HepG2 (cell line): ENCODE data around the gene HCRTR1. TPM values are rescaled to one million over a fixed set of nuclear protein-coding genes. Genes with fewer than 3 reads are reported as not detected.

Experiments used
- GATA4 ChIP-seq: sonication (generic); IDR thresholded peaks from 2 replicates; pipeline ENCODE4 v1.6.1; 2016; ENCODE audit warnings: antibody characterized with exemption, low read depth, borderline replicate concordance
- HNRNPH1 ChIP-seq: fragments of 200-400 bp; formaldehyde crosslinking; optimal IDR thresholded peaks from 2 replicates; pipeline ENCODE3; 2017; ENCODE audit warnings: mild to moderate bottlenecking, low read depth, low read length
- JDP2 ChIP-seq: sonication (generic); formaldehyde crosslinking; IDR thresholded peaks from 2 replicates; pipeline ENCODE4 v1.8.1; 2022; ENCODE audit warnings: missing genetic modification reagents, borderline replicate concordance
- KAT7 ChIP-seq: IDR thresholded peaks from 2 replicates; pipeline ENCODE4 v1.6.1; 2018; ENCODE audit warnings: borderline replicate concordance, missing compliant biosample characterization
- KDM5B ChIP-seq: sonication (generic); formaldehyde crosslinking; IDR thresholded peaks from 2 replicates; pipeline ENCODE4 v1.4.0; 2020; ENCODE audit warnings: missing genetic modification reagents, mild to moderate bottlenecking, borderline replicate concordance
- MTERF4 ChIP-seq: sonication (generic); formaldehyde crosslinking; IDR thresholded peaks from 2 replicates; pipeline ENCODE4 v1.8.0; 2023; ENCODE audit warnings: mild to moderate bottlenecking, missing genetic modification reagents
- NFIB ChIP-seq: sonication (generic); formaldehyde crosslinking; IDR thresholded peaks from 2 replicates; pipeline ENCODE4 v1.9.0; 2021; ENCODE audit warnings: missing genetic modification reagents, mild to moderate bottlenecking, borderline replicate concordance
- RXRA ChIP-seq: sonication (generic); formaldehyde crosslinking; IDR thresholded peaks from 2 replicates; pipeline ENCODE4 v1.5.1; 2020; ENCODE audit warnings: missing genetic modification reagents
- SP4 ChIP-seq: sonication (generic); formaldehyde crosslinking; IDR thresholded peaks from 2 replicates; pipeline ENCODE4 v1.8.1; 2023; ENCODE audit warnings: mild to moderate bottlenecking, missing genetic modification reagents
- TFDP2 ChIP-seq: sonication (generic); formaldehyde crosslinking; IDR thresholded peaks from 2 replicates; pipeline ENCODE4 v1.4.0; 2020; ENCODE audit warnings: missing genetic modification reagents
- TFE3 ChIP-seq: IDR thresholded peaks from 2 replicates; pipeline ENCODE4 v1.6.1; 2016
- YEATS2 ChIP-seq: sonication (generic); formaldehyde crosslinking; IDR thresholded peaks from 2 replicates; pipeline ENCODE4 v1.4.0; 2020; ENCODE audit warnings: missing genetic modification reagents, borderline replicate concordance
- YY1 ChIP-seq: IDR thresholded peaks from 2 replicates; pipeline ENCODE4 v1.6.1; 2011; ENCODE audit warnings: low read length, low read depth, moderate library complexity, mild to moderate bottlenecking; ENCODE audit not compliant: insufficient read depth, insufficient replicate concordance
- ZBTB37 ChIP-seq: sonication (generic); formaldehyde crosslinking; IDR thresholded peaks from 2 replicates; pipeline ENCODE4 v1.4.0; 2020; ENCODE audit warnings: mild to moderate bottlenecking, missing genetic modification reagents
- ZNF251 ChIP-seq: sonication (generic); formaldehyde crosslinking; IDR thresholded peaks from 2 replicates; pipeline ENCODE4 v1.9.0; 2021; ENCODE audit warnings: mild to moderate bottlenecking, missing genetic modification reagents
- ZNF253 ChIP-seq: sonication (generic); formaldehyde crosslinking; IDR thresholded peaks from 2 replicates; pipeline ENCODE4 v1.8.0; 2022; ENCODE audit warnings: mild to moderate bottlenecking, missing genetic modification reagents, borderline replicate concordance
- ZNF33A ChIP-seq: sonication (generic); formaldehyde crosslinking; IDR thresholded peaks from 2 replicates; pipeline ENCODE4 v1.5.1; 2020; ENCODE audit warnings: missing genetic modification reagents, mild to moderate bottlenecking, moderate library complexity, borderline replicate concordance
- ZNF543 ChIP-seq: sonication (generic); formaldehyde crosslinking; IDR thresholded peaks from 2 replicates; pipeline ENCODE4 v1.4.0; 2020; ENCODE audit warnings: mild to moderate bottlenecking, missing genetic modification reagents
- ZNF552 ChIP-seq: sonication (generic); formaldehyde crosslinking; IDR thresholded peaks from 2 replicates; pipeline ENCODE4 v1.9.0; 2022; ENCODE audit warnings: missing genetic modification reagents, mild to moderate bottlenecking, borderline replicate concordance
- ZNF607 ChIP-seq: sonication (generic); formaldehyde crosslinking; IDR thresholded peaks from 2 replicates; pipeline ENCODE4 v1.5.1; 2020; ENCODE audit warnings: missing genetic modification reagents, mild to moderate bottlenecking, borderline replicate concordance
- ZNF775 ChIP-seq: sonication (generic); formaldehyde crosslinking; IDR thresholded peaks from 2 replicates; pipeline ENCODE4 v1.4.0; 2020; ENCODE audit warnings: missing genetic modification reagents, mild to moderate bottlenecking, moderate library complexity, borderline replicate concordance
- ZNF781 ChIP-seq: sonication (generic); formaldehyde crosslinking; IDR thresholded peaks from 2 replicates; pipeline ENCODE4 v1.5.1; 2020; ENCODE audit warnings: borderline replicate concordance, mild to moderate bottlenecking, missing genetic modification reagents; ENCODE audit errors: not compliant biosample characterization
- polyA plus RNA-seq, 8 experiments: library from polyadenylated mRNA; depleted of rRNA in 3 of 8; stranded (reverse) in 7 of 8; unstranded in 1 of 8; fragments of >200 nt; fragmentation: Illumina TruSeq in 4 of 8; extraction: Trizol in 4 of 8; gene quantifications; 2 replicates each; pipeline versions ENCODE4 v1.2.1 to v1.2.3, GENCODE V29; 2011 to 2016; ENCODE audit warnings: low read depth in 4 of 8, missing spikeins in 1 of 8, mixed read lengths in 1 of 8; ENCODE audit not compliant: insufficient read depth in 1 of 8
- total RNA-seq, 5 experiments: library from RNA; depleted of rRNA; stranded (reverse); fragments of >200 nt; fragmentation: Illumina TruSeq; extraction: Trizol; gene quantifications; 2 replicates each; pipeline ENCODE4 v1.2.3, GENCODE V29; 2016; ENCODE audit warnings: low read depth in 1 of 5
- TF ChIP-seq, protein P1 (sequence below): sonication (generic); formaldehyde crosslinking; IDR thresholded peaks from 2 replicates; pipeline ENCODE4 v1.4.0; 2020; ENCODE audit warnings: mild to moderate bottlenecking, missing genetic modification reagents
- TF ChIP-seq, protein P2 (sequence below): sonication (generic); formaldehyde crosslinking; IDR thresholded peaks from 2 replicates; pipeline ENCODE4 v1.4.0; 2020; ENCODE audit warnings: missing genetic modification reagents

The HCRTR1 gene
- total and polyA plus RNA-seq, 2 of the 13 experiments (the other 11 are each of a cell fraction or from before 2014, with no cell fraction given) = not detected

GRCh38 chr1:31575369-31576140 lies 41.9 kb upstream of the HCRTR1 start (continued):
- TF ChIP-seq ZNF552 (CRISPR knock-in tag) (no peak), YEATS2 (CRISPR knock-in tag) (no peak), RXRA (CRISPR knock-in tag) (peak; percentile 96), ZNF33A (CRISPR knock-in tag) (no peak), ZNF253 (0 out of 2 replicates have a peak, but pooled peaks have one; percentile 29), TFDP2 (CRISPR knock-in tag) (peak; percentile 30; the same call in 1 of the 2 replicates), ZNF775 (CRISPR knock-in tag) (no peak), SP4 (CRISPR knock-in tag) (peak; percentile 10; the same call in 1 of the 2 replicates), YY1 (no peak), ZNF607 (CRISPR knock-in tag) (no peak; the same call in 1 of the 2 replicates), NFIB (CRISPR knock-in tag) (no peak), ZBTB37 (CRISPR knock-in tag) (no peak), HNRNPH1 (no peak), ZNF781 (CRISPR knock-in tag) (no peak), MTERF4 (no peak), TFE3 (CRISPR knock-in tag) (no peak), KAT7 (CRISPR knock-in tag) (no peak), ZNF543 (CRISPR knock-in tag) (no peak; the same call in 1 of the 2 replicates), GATA4 (no peak), ZNF251 (CRISPR knock-in tag) (no peak), KDM5B (no peak), JDP2 (CRISPR knock-in tag) (no peak)
- TF ChIP-seq, protein P1, sequence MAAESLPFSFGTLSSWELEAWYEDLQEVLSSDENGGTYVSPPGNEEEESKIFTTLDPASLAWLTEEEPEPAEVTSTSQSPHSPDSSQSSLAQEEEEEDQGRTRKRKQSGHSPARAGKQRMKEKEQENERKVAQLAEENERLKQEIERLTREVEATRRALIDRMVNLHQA (CRISPR knock-in tag) = no peak
- TF ChIP-seq, protein P2, sequence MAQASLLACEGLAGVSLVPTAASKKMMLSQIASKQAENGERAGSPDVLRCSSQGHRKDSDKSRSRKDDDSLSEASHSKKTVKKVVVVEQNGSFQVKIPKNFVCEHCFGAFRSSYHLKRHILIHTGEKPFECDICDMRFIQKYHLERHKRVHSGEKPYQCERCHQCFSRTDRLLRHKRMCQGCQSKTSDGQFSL (CRISPR knock-in tag) = no peak; the same call in 1 of the 2 replicates
